ENCODE data around the gene PITPNM3. TPM values are rescaled to one million over a fixed set of nuclear protein-coding genes. Genes with fewer than 3 reads are reported as not detected.

Gene PITPNM3
- total and polyA plus RNA-seq, 2 of the 8 experiments (the other 6 are each of a cell fraction or from before 2014, with no cell fraction given), result 1.7 to 3.1 TPM

GRCh38 chr17:6470146-6470718 is 86.1 kb downstream of the PITPNM3 start (continued):
- no peak for TF ChIP-seq ASH2L (IDR thresholded peaks at IDR 0.05; ENCODE audit: low read length)
- TF ChIP-seq TAF1 (IDR thresholded peaks at IDR 0.05; ENCODE audit: low read depth, low read length), result no peak
- TF ChIP-seq EZH2 (IDR thresholded peaks at IDR 0.05; ENCODE audit: low read depth, low read length, severe bottlenecking), result no peak
- TF ChIP-seq SAP30 (IDR thresholded peaks at IDR 0.05; ENCODE audit: insufficient read depth, insufficient replicate concordance, low read length), result no peak
- no peak for TF ChIP-seq BACH1 (IDR thresholded peaks at IDR 0.05; ENCODE audit: low read length)
